Stimulated activated CD4-positive, alpha-beta T cell treated with anti-CD3 and anti-CD28 coated beads, Interleukin-15, amount 100 ng/mL, for 48 hours (primary cell): ENCODE data around the gene TAAR6.
"Not testable (repeated sequence)": the region's sequence is repeated elsewhere in the genome, so short reads cannot be mapped to it uniquely, and the experiment has no call there.

Experiments
- DNase-seq, 2 donors: peaks; one replicate each; pipeline ENCODE4 v3.0.0-alpha.2; 2020; ENCODE audit warnings: low read depth in 2 of 2

Gene TAAR6

GRCh38 chr6:132589454-132589853 is 19.3 kb downstream of the TAAR6 start, which contains the start of gene TAAR5:
Gene TAAR5 (minus strand): TSS chr6:132589741. CDS start chr6:132589686, 55 bp downstream.
- no peak for DNase-seq

GRCh38 chr6:132590362-132590761 is 20.2 kb downstream of the TAAR6 start:
- DNase-seq: no peak

GRCh38 chr6:132592855-132593254 is 22.7 kb downstream of the TAAR6 start:
- no peak for DNase-seq

- DNase-seq: no peak
Measured at GRCh38 chr6:132596201-132596600, 26.1 kb downstream of the TAAR6 start.

GRCh38 chr6:132598473-132598872 is 28.4 kb downstream of the TAAR6 start:
- no peak for DNase-seq

GRCh38 chr6:132600900-132601299 is 30.8 kb downstream of the TAAR6 start:
- DNase-seq: not testable (repeated sequence)

- no peak for DNase-seq
Measured at GRCh38 chr6:132604635-132605152, 34.6 kb downstream of the TAAR6 start.

- no peak for DNase-seq
Measured at GRCh38 chr6:132607544-132608233, 37.6 kb downstream of the TAAR6 start.

GRCh38 chr6:132611616-132612015 is 41.5 kb downstream of the TAAR6 start:
- DNase-seq: no peak

- DNase-seq: no peak
Measured at GRCh38 chr6:132612449-132613108, 42.5 kb downstream of the TAAR6 start.

GRCh38 chr6:132614554-132614953 is 44.4 kb downstream of the TAAR6 start:
- DNase-seq: no peak

- no peak for DNase-seq
Measured at GRCh38 chr6:132616677-132617076, 46.6 kb downstream of the TAAR6 start.
